ENCODE measurements around the gene AACS. TPM values are rescaled to one million over a fixed set of nuclear protein-coding genes. Genes with fewer than 3 reads are reported as not detected.

AACS gene
- total and polyA plus RNA-seq, 10 donors, result 5.1 to 18.9 (median 11.4) TPM

- Histone ChIP-seq H3K4me1 (peaks cover 13 to 38% (median 27%) of the 10 kb centered on the region in 6 donors), H3K4me3 (peak overlapping the region in 1 of 8 donors; percentile 36), H3K27me3 (replicated peaks in 1 of 7) (peaks cover 3 to 95% (median 47%) of the 10 kb centered on the region in 7 donors), H3K27ac (no peak overlapping the region), H3K36me3 (no peaks in the 10 kb centered on the region), H3K9me3 (peaks cover 0 to 2% (median 0%) of the 10 kb centered on the region in 8 donors)
- intact Hi-C loops (cut with DNase I; ENCODE audit: low total_unique reads), result loop anchor here (10.0 kb wide), 2 partner anchors 221 to 1691 kb away; no protein-coding TSS in a partner anchor
- peak; percentile 92 for DNase-seq
- TF ChIP-seq POLR2AphosphoS5 (IDR thresholded peaks at IDR 0.05), result no peak
- no peak for TF ChIP-seq POLR2A (IDR thresholded peaks at IDR 0.05)
- TF ChIP-seq CTCF (IDR thresholded peaks at IDR 0.05 in 8 of 11, conservative IDR thresholded peaks at IDR 0.05 in 3 of 11), result peak; percentile 96 to 99 (median 98)
- WGBS, 5 donors, result 2 to 10% (median 4%) methylated on average over 11 to 27 of the region's 27 CpGs
Measured at GRCh38 chr12:125183187-125184067, 118.2 kb downstream of the AACS start.

DNA sequence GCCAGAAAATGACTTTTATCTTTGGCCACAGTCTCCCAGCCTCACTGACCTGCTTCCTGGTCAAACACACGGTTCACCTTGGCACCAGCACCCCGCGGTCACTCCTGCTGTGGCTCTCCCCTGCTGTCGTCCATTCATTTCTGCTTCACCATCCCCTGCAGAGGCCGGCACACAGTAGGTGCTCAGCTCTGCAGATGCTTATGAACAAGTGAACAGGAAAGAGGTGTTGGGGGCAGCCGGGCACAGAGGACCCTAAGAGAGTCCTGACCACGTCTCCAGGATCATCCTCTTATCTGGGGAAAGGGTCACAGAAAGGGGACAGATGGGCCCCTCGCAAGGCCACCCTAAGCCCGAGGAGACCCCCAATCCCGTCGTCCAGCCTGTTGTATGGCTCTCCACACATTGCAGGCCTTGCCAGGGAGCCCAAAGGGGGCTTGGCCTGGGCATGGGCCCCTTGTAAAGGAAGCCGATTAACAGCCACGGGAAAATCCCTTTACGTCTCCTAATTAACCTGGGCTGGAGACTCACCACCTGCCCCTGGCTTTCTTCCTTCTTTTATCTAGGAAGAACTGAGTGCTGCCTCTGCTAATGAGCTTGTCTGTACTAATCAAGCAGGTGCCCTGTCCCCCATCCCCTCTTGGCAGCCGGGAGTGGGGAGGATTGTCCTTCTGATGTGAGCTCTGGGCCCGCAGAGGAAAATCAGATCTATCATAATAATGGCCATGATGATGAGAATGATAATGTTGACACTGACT is 119.2 kb downstream of the AACS start:
- Histone ChIP-seq H3K27me3 (replicated peaks in 1 of 7) (peaks cover 3 to 96% (median 57%) of the 10 kb centered on the region in 7 donors), H3K27ac (no peak overlapping the region), H3K9me3 (peaks cover 0 to 2% (median 0%) of the 10 kb centered on the region in 8 donors), H3K36me3 (no peaks in the 10 kb centered on the region), H3K4me1 (peaks cover 13 to 38% (median 27%) of the 10 kb centered on the region in 6 donors), H3K4me3 (no peak overlapping the region)
- 28 to 41% (median 31%) methylated on average over 16 of the region's 16 CpGs for WGBS, 5 donors
- no peak for DNase-seq
- TF ChIP-seq CTCF (IDR thresholded peaks at IDR 0.05 in 8 of 11, conservative IDR thresholded peaks at IDR 0.05 in 3 of 11) (no peak), POLR2AphosphoS5 (IDR thresholded peaks at IDR 0.05) (no peak), POLR2A (IDR thresholded peaks at IDR 0.05) (no peak)
- intact Hi-C loops (cut with DNase I; ENCODE audit: low total_unique reads), result loop anchor here (10.0 kb wide), 2 partner anchors 220 to 1690 kb away; no protein-coding TSS in a partner anchor

GRCh38 chr12:125185311-125185739 is 120.1 kb downstream of the AACS start:
- peaks cover 13 to 38% (median 27%) of the 10 kb centered on the region in 6 donors for H3K4me1 ChIP-seq
- peaks cover 3 to 97% (median 65%) of the 10 kb centered on the region in 7 donors for H3K27me3 ChIP-seq (replicated peaks in 1 of 7)
- 8 to 13% (median 9%) methylated on average over 8 to 21 of the region's 21 CpGs for WGBS, 5 donors
- H3K27ac ChIP-seq, result no peak overlapping the region
- peak overlapping the region in 3 of 8 donors; percentile 13 to 63 (median 28) for H3K4me3 ChIP-seq
- no peak for TF ChIP-seq CTCF (IDR thresholded peaks at IDR 0.05 in 8 of 11, conservative IDR thresholded peaks at IDR 0.05 in 3 of 11)
- no peak for TF ChIP-seq POLR2A (IDR thresholded peaks at IDR 0.05)
- no peak for TF ChIP-seq POLR2AphosphoS5 (IDR thresholded peaks at IDR 0.05)
- no peak for DNase-seq
- peaks cover 0 to 2% (median 0%) of the 10 kb centered on the region in 8 donors for H3K9me3 ChIP-seq
- H3K36me3 ChIP-seq, result no peaks in the 10 kb centered on the region
- intact Hi-C loops (cut with DNase I; ENCODE audit: low total_unique reads), result loop anchor here (10.0 kb wide), 2 partner anchors 219 to 1689 kb away; no protein-coding TSS in a partner anchor

All from spleen (tissue), 11 donors.